Dendritic cell treated with granulocyte-macrophage colony-stimulating factor and Interleukin-4, amounts not matched to agents 40 ng/mL and 50 ng/mL, for 4 days (primary cell): ENCODE results near the gene TSEN2.
A peak's percentile ranks its signal among the peaks of the same experiment; 100 is the strongest.

Experiments
- H3K27ac Mint-ChIP-seq: one replicate; pipeline ENCODE4 v1.8.0; 2022; ENCODE audit warnings: mild to moderate bottlenecking, mixed read lengths
- H3K27me3 Mint-ChIP-seq: one replicate; pipeline ENCODE4 v1.8.0; 2022; ENCODE audit warnings: mild to moderate bottlenecking, mixed read lengths
- H3K36me3 Mint-ChIP-seq: one replicate; pipeline ENCODE4 v1.8.0; 2022; ENCODE audit warnings: low read depth, mixed read lengths
- H3K4me1 Mint-ChIP-seq: one replicate; pipeline ENCODE4 v1.8.0; 2022; ENCODE audit warnings: low read depth, mixed read lengths
- H3K4me3 Mint-ChIP-seq: one replicate; pipeline ENCODE4 v1.8.0; 2022; ENCODE audit warnings: mild to moderate bottlenecking, moderate library complexity, mixed read lengths
- H3K9me3 Mint-ChIP-seq: one replicate; pipeline ENCODE4 v1.8.0; 2022; ENCODE audit warnings: mixed read lengths
- intact Hi-C: fragments of 100-400 bp; cut with micrococcal nuclease; formaldehyde crosslinking; loops from one replicate; pipeline ENCODE4 v1.15.0; 2022

TSEN2 gene

GRCh38 chr3:12571986-12572385, 87.7 kb downstream of the TSEN2 start:
- H3K27me3 Mint-ChIP-seq, result no peaks in the 10 kb centered on the region
- no peak overlapping the region for H3K4me3 Mint-ChIP-seq
- intact Hi-C loops, result no loop called here
- peaks cover 92% of the 10 kb centered on the region for H3K36me3 Mint-ChIP-seq
- peaks cover 2% of the 10 kb centered on the region for H3K4me1 Mint-ChIP-seq
- H3K27ac Mint-ChIP-seq, result no peak overlapping the region
- no peaks in the 10 kb centered on the region for H3K9me3 Mint-ChIP-seq

GRCh38 chr3:12574131-12574530, 89.9 kb downstream of the TSEN2 start:
- intact Hi-C loops, result no loop called here
- peaks cover under 1% of the 10 kb centered on the region for H3K4me1 Mint-ChIP-seq
- no peak overlapping the region for H3K4me3 Mint-ChIP-seq
- no peak overlapping the region for H3K27ac Mint-ChIP-seq
- H3K36me3 Mint-ChIP-seq, result peaks cover 99% of the 10 kb centered on the region
- H3K9me3 Mint-ChIP-seq, result no peaks in the 10 kb centered on the region
- no peaks in the 10 kb centered on the region for H3K27me3 Mint-ChIP-seq

- H3K9me3 Mint-ChIP-seq, result no peaks in the 10 kb centered on the region
- H3K27ac Mint-ChIP-seq, result no peak overlapping the region
- peaks cover 99% of the 10 kb centered on the region for H3K36me3 Mint-ChIP-seq
- no peaks in the 10 kb centered on the region for H3K27me3 Mint-ChIP-seq
- intact Hi-C loops, result no loop called here
- H3K4me3 Mint-ChIP-seq, result no peak overlapping the region
- H3K4me1 Mint-ChIP-seq, result peaks cover 5% of the 10 kb centered on the region
Observed at GRCh38 chr3:12574661-12575060, 90.4 kb downstream of the TSEN2 start.

- no peaks in the 10 kb centered on the region for H3K27me3 Mint-ChIP-seq
- H3K27ac Mint-ChIP-seq, result no peak overlapping the region
- H3K4me1 Mint-ChIP-seq, result peaks cover 19% of the 10 kb centered on the region
- H3K36me3 Mint-ChIP-seq, result peaks cover 99% of the 10 kb centered on the region
- intact Hi-C loops, result no loop called here
- H3K9me3 Mint-ChIP-seq, result no peaks in the 10 kb centered on the region
- no peak overlapping the region for H3K4me3 Mint-ChIP-seq
Observed at GRCh38 chr3:12577379-12577778, 93.1 kb downstream of the TSEN2 start.

- Mint-ChIP-seq H3K27me3 (no peaks in the 10 kb centered on the region), H3K9me3 (no peaks in the 10 kb centered on the region), H3K36me3 (peaks cover 99% of the 10 kb centered on the region), H3K4me3 (no peak overlapping the region), H3K4me1 (peaks cover 19% of the 10 kb centered on the region), H3K27ac (no peak overlapping the region)
- intact Hi-C loops, result no loop called here
Observed at GRCh38 chr3:12578742-12579141, 94.5 kb downstream of the TSEN2 start.

- Mint-ChIP-seq H3K4me3 (no peak overlapping the region), H3K27ac (peak overlapping the region; percentile 58), H3K36me3 (peaks cover 99% of the 10 kb centered on the region), H3K27me3 (no peaks in the 10 kb centered on the region), H3K4me1 (peaks cover 19% of the 10 kb centered on the region), H3K9me3 (no peaks in the 10 kb centered on the region)
- intact Hi-C loops, result no loop called here
Observed at GRCh38 chr3:12579456-12579855, 95.2 kb downstream of the TSEN2 start.

GRCh38 chr3:12579905-12580304, 95.6 kb downstream of the TSEN2 start:
- Mint-ChIP-seq H3K27ac (peak overlapping the region; percentile 58), H3K4me1 (peaks cover 19% of the 10 kb centered on the region), H3K27me3 (no peaks in the 10 kb centered on the region), H3K4me3 (no peak overlapping the region), H3K36me3 (peaks cover 99% of the 10 kb centered on the region), H3K9me3 (no peaks in the 10 kb centered on the region)
- intact Hi-C loops, result no loop called here

GRCh38 chr3:12582730-12583129, 98.5 kb downstream of the TSEN2 start:
- H3K9me3 Mint-ChIP-seq, result no peaks in the 10 kb centered on the region
- peaks cover 99% of the 10 kb centered on the region for H3K36me3 Mint-ChIP-seq
- H3K4me3 Mint-ChIP-seq, result no peak overlapping the region
- H3K27me3 Mint-ChIP-seq, result no peaks in the 10 kb centered on the region
- intact Hi-C loops, result no loop called here
- peaks cover 19% of the 10 kb centered on the region for H3K4me1 Mint-ChIP-seq
- no peak overlapping the region for H3K27ac Mint-ChIP-seq
